Activated CD4-positive, alpha-beta T cell treated with anti-CD3 and anti-CD28 coated beads, Interleukin-2, amount 50 U/mL, for 1 hour (primary cell): ENCODE data around the gene SPIN2A.
"Not testable (repeated sequence)": the region's sequence is repeated elsewhere in the genome, so short reads cannot be mapped to it uniquely, and the experiment has no call there.

Experiments
- DNase-seq: peaks from one replicate; pipeline ENCODE4 v3.0.0-alpha.2; 2020

Gene SPIN2A

DNA sequence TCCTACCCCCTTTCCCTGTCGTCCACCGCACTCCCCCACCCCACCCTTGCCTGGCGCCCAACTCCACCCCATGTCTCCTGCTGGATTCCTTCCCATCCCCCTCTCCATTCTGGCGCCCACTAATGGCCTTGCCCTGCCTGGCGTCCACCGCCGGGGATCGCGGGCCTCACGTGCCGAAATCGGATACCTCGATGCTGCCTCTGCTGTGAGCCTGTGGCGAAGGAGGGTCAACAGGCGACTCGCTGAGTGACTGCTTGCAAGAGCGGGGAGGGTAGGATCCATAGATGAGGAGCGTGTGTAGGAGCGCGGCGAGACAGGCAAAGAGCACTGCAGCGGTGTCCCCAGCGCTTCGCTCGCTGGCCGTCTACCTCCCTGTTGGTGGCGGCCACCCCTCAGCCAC, at the start of gene SPIN2A:
Gene SPIN2A, minus strand, starts transcription at position 325 of the 400 bp plus-strand sequence. CDS start 800 bp downstream, outside the sequence.
- DNase-seq = not testable (repeated sequence)

- DNase-seq = no peak
Observed at GRCh38 chrX:57178605-57179004, 41.4 kb upstream of the SPIN2A start.

- DNase-seq = no peak
Observed at GRCh38 chrX:57177070-57177469, 39.9 kb upstream of the SPIN2A start.

- DNase-seq = no peak
Observed at GRCh38 chrX:57172544-57172943, 35.3 kb upstream of the SPIN2A start.

- DNase-seq = no peak
Observed at GRCh38 chrX:57156397-57157049, 19.3 kb upstream of the SPIN2A start.

GRCh38 chrX:57155171-57155570, 18.0 kb upstream of the SPIN2A start:
- no peak for DNase-seq

GRCh38 chrX:57152222-57152621, 15.0 kb upstream of the SPIN2A start:
- DNase-seq = not testable (repeated sequence)

- no peak for DNase-seq
Observed at GRCh38 chrX:57138674-57139073, 1.5 kb upstream of the SPIN2A start.

DNA sequence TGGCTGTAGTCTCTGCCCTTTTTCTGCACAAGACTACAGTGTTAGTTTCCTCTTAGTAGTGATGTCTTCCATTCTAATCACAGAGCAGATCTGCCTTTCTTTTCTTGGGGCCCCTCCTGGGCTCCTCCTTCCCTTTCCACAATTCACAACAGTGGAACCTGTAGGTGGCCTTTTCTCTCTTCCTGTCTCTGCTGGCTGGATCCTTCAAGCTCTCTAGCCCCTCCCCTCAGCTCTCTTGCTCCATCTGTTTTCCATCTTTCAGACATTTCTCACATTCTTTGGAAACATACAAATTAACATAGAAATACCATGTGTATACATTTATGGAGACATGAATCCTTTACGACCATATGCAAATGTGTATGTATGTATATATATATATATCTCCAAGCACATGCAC, 304 bp upstream of the SPIN2A start:
- DNase-seq = no peak

- not testable (repeated sequence) for DNase-seq
Observed at GRCh38 chrX:57136589-57136988, 608 bp downstream of the SPIN2A start.

DNA sequence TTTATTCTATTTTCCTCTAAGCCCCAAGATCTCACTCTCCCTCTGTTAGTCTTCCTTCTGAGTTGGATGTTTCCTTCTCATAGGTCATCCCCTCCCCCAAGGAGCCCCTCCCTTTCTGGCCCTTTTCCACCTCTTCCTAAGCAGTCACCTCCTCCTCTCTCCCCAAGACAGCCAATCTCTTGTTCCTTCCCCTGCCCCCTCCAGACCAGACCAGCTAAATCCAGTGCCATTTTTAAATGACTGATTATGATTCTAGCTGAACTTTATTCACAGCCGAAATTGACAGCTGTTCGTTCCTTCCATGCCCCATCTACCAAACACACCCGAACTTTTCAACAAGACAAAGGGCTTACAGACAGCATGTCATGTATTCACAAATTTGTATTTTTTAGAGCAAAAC, 1.9 kb downstream of the SPIN2A start:
- no peak for DNase-seq

- DNase-seq = no peak
Observed at GRCh38 chrX:57134702-57135101, 2.5 kb downstream of the SPIN2A start.

DNA sequence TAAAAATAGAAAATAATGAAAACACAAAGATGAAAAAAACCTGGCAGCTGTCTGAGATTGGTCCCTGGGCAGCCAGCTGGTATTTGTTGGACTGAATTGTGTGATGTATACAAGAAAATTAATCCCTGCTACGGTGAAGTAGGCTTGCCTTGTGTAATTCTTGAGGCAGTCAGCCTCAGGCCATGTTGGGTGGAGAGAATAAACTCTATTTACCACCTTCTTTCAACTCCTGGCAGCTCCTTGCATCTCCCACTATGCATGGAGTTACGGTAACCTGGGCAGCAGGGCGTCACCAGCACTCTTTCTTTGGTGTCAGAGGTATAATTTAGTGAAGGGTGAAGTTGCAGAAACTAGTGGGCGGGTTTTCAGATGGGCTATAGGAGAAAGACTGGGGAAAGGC, 3.5 kb downstream of the SPIN2A start:
- no peak for DNase-seq

- DNase-seq = not testable (repeated sequence)
Observed at GRCh38 chrX:57133284-57133683, 3.9 kb downstream of the SPIN2A start.

- no peak for DNase-seq
Observed at GRCh38 chrX:57132046-57132445, 5.2 kb downstream of the SPIN2A start.

GRCh38 chrX:57121816-57122215, 15.4 kb downstream of the SPIN2A start:
- DNase-seq = no peak

DNA sequence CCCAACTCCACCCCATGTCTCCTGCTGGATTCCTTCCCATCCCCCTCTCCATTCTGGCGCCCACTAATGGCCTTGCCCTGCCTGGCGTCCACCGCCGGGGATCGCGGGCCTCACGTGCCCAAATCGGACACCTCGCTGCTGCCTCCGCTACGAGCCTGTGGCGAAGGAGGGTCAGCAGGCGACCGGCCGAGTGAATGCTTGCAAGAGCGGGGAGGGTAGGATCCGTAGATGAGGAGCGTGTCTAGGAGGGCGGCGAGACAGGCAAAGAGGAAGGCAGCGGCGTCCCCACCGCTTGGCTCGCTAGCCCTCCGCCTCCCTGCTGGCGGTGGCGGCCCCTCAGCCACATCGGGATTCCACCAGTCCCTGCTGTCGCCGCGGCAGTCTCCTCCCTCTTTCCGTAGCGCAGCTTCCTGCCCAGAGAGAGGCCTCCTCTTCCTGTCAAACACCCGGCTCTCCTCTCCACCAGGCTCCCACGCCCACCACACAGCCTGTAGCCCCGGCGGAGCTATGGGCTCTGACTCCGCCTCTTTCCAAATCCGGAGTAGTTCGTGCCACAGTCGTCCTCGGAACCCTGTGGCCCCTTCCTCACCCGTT, 15.9 kb downstream of the SPIN2A start, which contains the start of gene SPIN2B:
Gene SPIN2B, minus strand, starts transcription at position 387 of the 594 bp plus-strand sequence.
- DNase-seq = peak; percentile 66

- not testable (repeated sequence) for DNase-seq
Observed at GRCh38 chrX:57120619-57121161, 16.5 kb downstream of the SPIN2A start.

GRCh38 chrX:57119416-57119815, 17.8 kb downstream of the SPIN2A start:
- DNase-seq = no peak

- not testable (repeated sequence) for DNase-seq
Observed at GRCh38 chrX:57117566-57117965, 19.6 kb downstream of the SPIN2A start.

DNA sequence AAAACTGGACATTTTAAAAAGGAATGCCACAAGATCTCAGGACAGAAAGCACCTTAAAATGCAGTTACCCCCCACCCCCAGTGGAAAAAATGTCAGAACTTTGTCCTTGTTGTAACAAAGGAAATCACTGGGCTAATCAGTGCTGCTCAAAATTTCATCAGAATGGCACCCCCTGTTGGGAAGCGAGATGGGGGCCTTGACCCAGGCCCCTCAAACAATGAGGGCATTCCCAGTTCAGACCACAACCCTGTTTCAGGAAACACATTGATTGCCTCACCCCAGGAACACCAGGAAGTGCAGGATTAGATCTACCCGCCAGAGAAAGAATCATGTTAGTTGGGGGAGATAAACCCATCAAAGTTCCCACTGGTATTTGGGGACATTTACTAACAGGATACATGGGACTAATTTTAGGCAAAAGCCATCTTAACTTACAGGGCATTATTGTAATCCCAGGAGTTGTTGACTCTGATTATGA, 32.2 kb downstream of the SPIN2A start:
- no peak for DNase-seq

DNA sequence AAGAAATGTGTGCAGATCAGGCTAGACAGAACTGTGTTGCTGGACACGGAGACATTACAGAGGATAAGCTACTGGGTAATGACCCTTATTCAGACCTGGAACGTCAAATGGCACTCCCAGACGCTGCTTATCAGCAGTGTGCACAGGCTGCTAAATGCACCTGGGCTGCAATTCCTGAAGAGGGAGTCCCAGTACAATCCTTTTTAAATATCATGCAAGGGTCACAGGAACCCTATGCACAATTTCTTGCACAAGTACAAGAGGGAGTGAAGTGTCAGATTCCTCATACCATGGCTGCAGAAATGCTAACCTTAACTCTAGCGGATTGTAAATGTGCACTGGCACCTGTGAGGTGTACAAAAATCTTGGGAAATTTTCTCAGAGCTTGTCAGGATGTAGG, 32.8 kb downstream of the SPIN2A start:
- no peak for DNase-seq

DNA sequence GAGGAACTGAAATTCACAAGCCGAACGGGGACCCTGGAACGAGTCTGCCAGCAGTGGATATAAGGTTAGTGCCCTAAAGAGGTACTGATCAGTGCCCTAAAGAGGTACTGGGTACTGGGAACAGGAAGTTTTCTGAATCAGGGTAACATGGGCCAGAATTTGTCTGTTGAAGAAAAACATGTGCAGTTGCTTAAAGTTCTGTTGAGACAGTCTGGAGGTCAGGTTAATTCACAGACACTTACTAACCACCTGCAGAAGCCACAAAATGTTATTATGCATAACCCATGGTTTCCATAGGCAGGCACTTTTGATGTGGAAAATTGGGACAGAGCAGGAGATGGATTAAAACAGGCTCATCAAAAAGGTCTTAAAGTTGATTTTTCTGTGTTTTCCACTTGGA, 33.7 kb downstream of the SPIN2A start:
- DNase-seq = no peak

GRCh38 chrX:57102918-57103317, 34.3 kb downstream of the SPIN2A start:
- not testable (repeated sequence) for DNase-seq
